GM12878 (cell line): ENCODE data around the gene NOD1. TPM values are rescaled to one million over a fixed set of nuclear protein-coding genes. Genes with fewer than 3 reads are reported as not detected.

Source experiments
- ATAC-seq: fragments of 200-7000 bp; cut with Tn5 transposase; 3 replicates; pipeline ENCODE4 v1.9.1; 2020; ENCODE audit warnings: mild to moderate bottlenecking, moderate library complexity
- BruUV-seq: library from RNA; stranded (reverse); fragments of 400-500 nt; replicated peaks from 2 replicates; lab custom pipeline; 2021; lab: Mats Ljungman, UMichigan
- CTCF ChIA-PET: fragments of 300-600 bp; sonication (Branson Sonifier 250); formaldehyde crosslinking; extraction: SDS; loops from one replicate; lab custom pipeline; 2021; ENCODE audit warnings: inconsistent platforms; lab: Yijun Ruan, JAX
- POLR2A ChIA-PET: fragments of 350-600 bp; formaldehyde crosslinking; extraction: SDS; loops from one replicate; lab custom pipeline; 2021; ENCODE audit warnings: inconsistent platforms; lab: Charles Lee
- RAD21 ChIA-PET: fragments of 300-600 bp; sonication (Branson Sonifier 250); formaldehyde crosslinking; loops from one replicate; lab custom pipeline; 2023; ENCODE audit warnings: antibody characterized with exemption; ENCODE audit not compliant: unreplicated experiment; lab: Charles Lee
- SMC1A ChIA-PET: fragments of 300-600 bp; sonication (Branson Sonifier 250); formaldehyde crosslinking; loops from one replicate; lab custom pipeline; 2023; ENCODE audit not compliant: unreplicated experiment, uncharacterized antibody; lab: Charles Lee
- DNase-seq: peaks from one replicate; pipeline ENCODE4 v3.0.0-alpha.2; 2011; ENCODE audit warnings: low read depth, low spot score
- FAIRE-seq: peaks from 3 replicates; lab custom pipeline; 2011; peaks lifted over from hg19 to GRCh38; lab: Jason Lieb, UNC
- H2AFZ ChIP-seq: 2 replicates; pipeline ENCODE4 v1.6.0; 2011; ENCODE audit warnings: low read depth, low read length, control low read depth; ENCODE audit not compliant: control insufficient read depth
- H3K27ac ChIP-seq: 2 replicates; pipeline ENCODE4 v1.5.1; 2011; ENCODE audit warnings: control low read depth; ENCODE audit not compliant: control insufficient read depth, insufficient read depth
- H3K27me3 ChIP-seq, 2 experiments: replicated peaks in 1 of 2; 2 replicates each; pipeline versions ENCODE4 v1.6.0 to v1.6.1; 2011; ENCODE audit warnings: low read length in 1 of 2; ENCODE audit not compliant: control insufficient read depth in 2 of 2, insufficient read depth in 2 of 2
- H3K36me3 ChIP-seq, 2 experiments: 2 replicates each; pipeline ENCODE4 v1.5.1; 2011; ENCODE audit warnings: low read length in 1 of 2; ENCODE audit not compliant: control insufficient read depth in 2 of 2, insufficient read depth in 2 of 2
- H3K4me1 ChIP-seq: 2 replicates; pipeline ENCODE4 v1.6.1; 2011; ENCODE audit warnings: mild to moderate bottlenecking, low read length, moderate library complexity, mixed read lengths; ENCODE audit not compliant: control insufficient read depth, insufficient read depth
- H3K4me2 ChIP-seq: 2 replicates; pipeline ENCODE4 v1.6.0; 2011; ENCODE audit warnings: control low read depth; ENCODE audit not compliant: control insufficient read depth, insufficient read depth
- H3K4me3 ChIP-seq: fragments of 200-600 bp; sonication (generic); 2 replicates; pipeline ENCODE4 v1.5.1; 2016
- H3K79me2 ChIP-seq: 2 replicates; pipeline ENCODE4 v1.6.0; 2011; ENCODE audit warnings: low read length; ENCODE audit not compliant: control insufficient read depth, insufficient read depth
- H3K9ac ChIP-seq: 2 replicates; pipeline ENCODE4 v1.8.0; 2011; ENCODE audit warnings: low read length, control low read depth, mixed read lengths; ENCODE audit not compliant: control insufficient read depth, insufficient read depth
- H3K9me3 ChIP-seq: replicated peaks from 3 replicates; pipeline ENCODE4 v1.5.1; 2011; ENCODE audit warnings: mild to moderate bottlenecking, low read length; ENCODE audit not compliant: control insufficient read depth, insufficient read depth
- H4K20me1 ChIP-seq: 2 replicates; pipeline ENCODE4 v1.6.0; 2011; ENCODE audit not compliant: control insufficient read depth, insufficient read depth
- CREM ChIP-seq: IDR thresholded peaks from 2 replicates; pipeline ENCODE4 v1.6.1; 2014; ENCODE audit warnings: antibody characterized with exemption, low read depth
- EGR1 ChIP-seq, 2 experiments: IDR thresholded peaks; 1 replicate in 1 of 2; 2 replicates in 1 of 2; pipeline ENCODE4 v1.6.1; 2011 to 2012; ENCODE audit warnings: low read depth in 2 of 2, low read length in 2 of 2, borderline replicate concordance in 1 of 2, mild to moderate bottlenecking in 1 of 2, moderate library complexity in 1 of 2
- FOS ChIP-seq: IDR thresholded peaks from 3 replicates; pipeline ENCODE4 v1.6.1; 2011; ENCODE audit warnings: borderline replicate concordance; ENCODE audit not compliant: insufficient read length; ENCODE audit errors: extremely low read depth
- FOXK2 ChIP-seq: fragments of 450-650 bp; IDR thresholded peaks from 2 replicates; pipeline ENCODE4 v1.6.1; 2017; ENCODE audit warnings: mild to moderate bottlenecking, moderate library complexity
- PAX8 ChIP-seq: fragments of 450-650 bp; IDR thresholded peaks from 2 replicates; pipeline ENCODE4 v1.6.1; 2017; ENCODE audit warnings: mild to moderate bottlenecking, moderate library complexity
- WGBS: methylation state at CpG from one replicate; pipeline ENCODE4 v1.1.6; 2016; ENCODE audit warnings: low lambda C conversion rate; ENCODE audit not compliant: insufficient replicate concordance, insufficient coverage; ENCODE audit errors: missing lambda C conversion rate; 5-methylcytosine and 5-hydroxymethylcytosine counted together
- in situ Hi-C: fragments of 300-500 bp; cut with MboI; formaldehyde crosslinking; loops from 9 replicates; pipeline ENCODE4 v1.14.3; 2018; ENCODE audit warnings: mixed read lengths
- intact Hi-C: fragments of 100-400 bp; cut with micrococcal nuclease; formaldehyde crosslinking; loops from one replicate; pipeline ENCODE4 v1.14.2; 2022; ENCODE audit not compliant: unreplicated experiment
- polyA plus RNA-seq, 11 experiments: library from polyadenylated mRNA; depleted of rRNA in 4 of 11; unstranded in 6 of 11; stranded (reverse) in 5 of 11; fragments of >200 nt; fragmentation: Nextera tagmentation in 4 of 11; fragmentation: Illumina TruSeq in 1 of 11; extraction: Ambion mirVana in 4 of 11; extraction: Trizol in 1 of 11; gene quantifications; 1 replicate in 1 of 11; 2 replicates in 10 of 11; pipeline versions ENCODE4 v1.2.1 to v1.2.3, GENCODE V29; 2011 to 2016; ENCODE audit warnings: inconsistent platforms in 2 of 11, missing spikeins in 2 of 11, low read depth in 1 of 11
- total RNA-seq, 4 experiments: library from RNA; depleted of rRNA in 3 of 4; stranded (reverse); fragments of >200 nt in 3 of 4; fragmentation: Illumina TruSeq in 1 of 4; extraction: Trizol in 1 of 4; gene quantifications; 2 replicates each; pipeline versions ENCODE4 v1.2.1 to v1.2.3, GENCODE V29; 2013 to 2021
- TF ChIP-seq, protein P1 (sequence below): fragments of 450-650 bp; IDR thresholded peaks from 2 replicates; pipeline ENCODE4 v1.6.1; 2017; ENCODE audit warnings: mild to moderate bottlenecking
- TF ChIP-seq, protein P2 (sequence below): IDR thresholded peaks from 2 replicates; pipeline ENCODE4 v1.6.1; 2011; ENCODE audit warnings: low read depth, low read length, improper control_type of control experiment, borderline replicate concordance
- TF ChIP-seq, protein P3 (sequence below): IDR thresholded peaks from 2 replicates; pipeline ENCODE4 v1.6.1; 2011; ENCODE audit warnings: mild to moderate bottlenecking, low read depth, low read length, moderate library complexity; ENCODE audit not compliant: insufficient replicate concordance

Gene NOD1
- total and polyA plus RNA-seq, 10 of the 15 experiments (the other 5 are each of a cell fraction or from before 2014, with no cell fraction given): 1.8 to 14.6 (median 8.9) TPM

DNA sequence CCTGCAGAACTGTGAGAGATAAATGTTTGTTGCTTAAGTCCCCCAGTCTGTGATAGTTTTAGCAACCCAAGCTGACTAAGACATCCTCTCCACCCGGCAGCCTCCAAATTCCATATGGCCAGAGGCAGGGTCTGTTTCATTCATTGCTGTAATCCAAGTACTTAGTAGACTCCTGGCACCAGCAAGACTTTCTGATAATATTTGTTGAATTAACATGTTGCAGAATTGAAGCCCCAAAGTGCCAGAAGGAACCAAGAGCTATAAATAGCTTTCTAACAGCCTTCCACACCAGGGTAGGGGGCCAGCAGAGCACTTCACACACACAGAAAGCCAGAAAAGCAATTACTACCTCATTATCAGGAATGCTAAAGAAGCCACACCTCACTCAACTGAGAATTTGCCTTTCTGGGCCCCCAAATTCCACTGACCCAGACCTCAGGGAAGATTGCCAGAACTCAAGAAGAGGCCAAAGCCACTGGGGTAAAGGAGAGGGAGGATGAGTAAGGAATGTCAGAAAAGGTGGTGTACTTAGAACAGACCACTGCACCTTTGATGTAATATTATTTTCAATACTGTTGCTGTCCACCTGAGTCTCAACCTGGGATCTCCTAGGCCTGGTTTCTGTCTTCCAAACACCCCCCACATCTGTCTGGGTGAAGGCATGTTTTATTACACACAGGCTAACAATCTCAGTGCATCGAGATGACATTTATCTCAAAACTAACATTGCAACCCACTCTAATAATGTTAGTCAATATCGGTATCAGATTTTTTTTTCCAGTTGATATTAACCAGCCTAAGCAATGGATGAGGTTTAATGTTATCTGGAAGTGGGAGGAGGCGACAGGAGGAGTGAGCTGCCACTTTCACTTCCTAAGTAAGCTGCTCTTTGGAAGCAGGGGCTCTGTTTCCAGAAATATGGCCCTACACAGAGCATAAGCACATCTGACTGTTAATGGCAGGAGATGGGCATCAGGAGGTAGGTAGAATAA is 5.5 kb downstream of the NOD1 start:
- 0 out of 4 replicates have a peak, but pooled peaks cover 0 to 6% of the 10 kb centered on the region in 2 experiments for H3K36me3 ChIP-seq
- no peak for TF ChIP-seq CREM
- H3K4me3 ChIP-seq: no peak overlapping the region
- H3K9ac ChIP-seq: no peak overlapping the region
- WGBS: 96% methylated on average over 4 of the region's 4 CpGs
- DNase-seq (no peak), ATAC-seq (no peak), FAIRE-seq (no peak)
- SMC1A ChIA-PET: interaction anchor here (0.7 to 1.8 kb wide), 4 partner anchors 8 to 26 kb away, joined by 3 to 5 read pairs (median 4); no protein-coding TSS in a partner anchor
- RAD21 ChIA-PET: interaction anchor here (0.8 to 0.9 kb wide), 2 partner anchors 9 to 29 kb away, joined by 3 to 4 read pairs; no protein-coding TSS in a partner anchor
- peaks cover 31% of the 10 kb centered on the region for H3K4me1 ChIP-seq
- in situ Hi-C loops (no loop called here), intact Hi-C loops (no loop called here)
- no peaks in the 10 kb centered on the region for H3K27me3 ChIP-seq
- H2AFZ ChIP-seq: no peak overlapping the region
- H4K20me1 ChIP-seq: no peaks in the 10 kb centered on the region
- H3K4me2 ChIP-seq: peak overlapping the region; percentile 5
- no TSS peak for BruUV-seq
- H3K79me2 ChIP-seq: peaks cover 25% of the 10 kb centered on the region
- no peak overlapping the region for H3K27ac ChIP-seq
- POLR2A ChIA-PET: no interaction called here
- CTCF ChIA-PET: interaction anchor here (1.1 to 2.0 kb wide), 4 partner anchors 7 to 197 kb away, joined by 3 to 5 read pairs (median 4); no protein-coding TSS in a partner anchor
- no peaks in the 10 kb centered on the region; the same call in 2 of the 3 replicates for H3K9me3 ChIP-seq

DNA sequence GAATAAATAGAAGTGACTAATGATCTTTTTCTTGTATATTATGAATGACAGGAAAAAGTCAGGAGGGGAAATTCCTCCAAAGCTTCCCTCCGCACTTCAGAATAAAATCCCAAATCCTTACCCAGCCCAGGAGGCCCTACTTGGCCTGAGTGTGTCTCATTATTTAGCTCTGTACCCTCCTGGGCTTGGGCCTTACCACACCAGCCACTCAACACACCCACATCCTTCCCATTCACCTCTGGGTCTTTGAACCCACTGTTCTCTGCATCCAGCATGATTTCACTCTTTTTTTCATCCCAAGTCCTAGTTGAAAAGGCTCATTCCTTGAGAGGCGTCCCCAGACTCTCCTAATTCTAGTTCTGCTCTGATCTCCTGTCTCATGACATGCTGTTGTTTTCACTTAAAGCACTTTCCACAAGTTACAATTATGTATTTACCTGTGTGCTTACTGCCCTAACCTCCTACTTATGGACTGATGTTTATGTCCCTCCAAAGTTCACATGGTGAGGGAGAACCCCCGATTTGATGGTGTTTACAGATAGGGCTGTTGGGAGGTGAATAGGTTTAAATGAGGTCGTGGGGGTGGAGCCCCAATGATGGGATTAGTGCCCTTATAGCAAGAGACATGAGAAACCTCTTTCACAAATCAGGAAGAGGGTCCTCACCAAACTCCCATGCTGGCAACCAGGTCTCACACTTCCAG is 6.4 kb downstream of the NOD1 start:
- DNase-seq (no peak), FAIRE-seq (no peak), ATAC-seq (no peak)
- in situ Hi-C loops: no loop called here
- 0 out of 4 replicates have a peak, but pooled peaks cover 0 to 6% of the 10 kb centered on the region in 2 experiments for H3K36me3 ChIP-seq
- H3K9me3 ChIP-seq: no peaks in the 10 kb centered on the region; the same call in 2 of the 3 replicates
- POLR2A ChIA-PET: no interaction called here
- H3K27me3 ChIP-seq: no peaks in the 10 kb centered on the region
- H3K4me3 ChIP-seq: no peak overlapping the region
- H2AFZ ChIP-seq: no peak overlapping the region
- RAD21 ChIA-PET: no interaction called here
- CTCF ChIA-PET: interaction anchor here (0.7 to 2.0 kb wide), 5 partner anchors 12 to 196 kb away, joined by 3 to 5 read pairs (median 3); no protein-coding TSS in a partner anchor
- intact Hi-C loops: no loop called here
- no peaks in the 10 kb centered on the region for H4K20me1 ChIP-seq
- SMC1A ChIA-PET: interaction anchor here (0.7 to 1.4 kb wide), 2 partner anchors 12 to 25 kb away, joined by 3 to 4 read pairs; no protein-coding TSS in a partner anchor
- peaks cover 33% of the 10 kb centered on the region for H3K4me1 ChIP-seq
- no peak overlapping the region for H3K27ac ChIP-seq
- no peak overlapping the region for H3K9ac ChIP-seq
- H3K4me2 ChIP-seq: peak overlapping the region; percentile 5; the same call in 1 of the 2 replicates
- peaks cover 19% of the 10 kb centered on the region for H3K79me2 ChIP-seq
- no TSS peak for BruUV-seq
- WGBS: 62% methylated on average over 4 of the region's 4 CpGs
- TF ChIP-seq, protein P1, sequence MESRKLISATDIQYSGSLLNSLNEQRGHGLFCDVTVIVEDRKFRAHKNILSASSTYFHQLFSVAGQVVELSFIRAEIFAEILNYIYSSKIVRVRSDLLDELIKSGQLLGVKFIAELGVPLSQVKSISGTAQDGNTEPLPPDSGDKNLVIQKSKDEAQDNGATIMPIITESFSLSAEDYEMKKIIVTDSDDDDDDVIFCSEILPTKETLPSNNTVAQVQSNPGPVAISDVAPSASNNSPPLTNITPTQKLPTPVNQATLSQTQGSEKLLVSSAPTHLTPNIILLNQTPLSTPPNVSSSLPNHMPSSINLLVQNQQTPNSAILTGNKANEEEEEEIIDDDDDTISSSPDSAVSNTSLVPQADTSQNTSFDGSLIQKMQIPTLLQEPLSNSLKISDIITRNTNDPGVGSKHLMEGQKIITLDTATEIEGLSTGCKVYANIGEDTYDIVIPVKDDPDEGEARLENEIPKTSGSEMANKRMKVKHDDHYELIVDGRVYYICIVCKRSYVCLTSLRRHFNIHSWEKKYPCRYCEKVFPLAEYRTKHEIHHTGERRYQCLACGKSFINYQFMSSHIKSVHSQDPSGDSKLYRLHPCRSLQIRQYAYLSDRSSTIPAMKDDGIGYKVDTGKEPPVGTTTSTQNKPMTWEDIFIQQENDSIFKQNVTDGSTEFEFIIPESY: no peak
- no peak for TF ChIP-seq PAX8
- TF ChIP-seq FOS: no peak
- TF ChIP-seq, protein P2, sequence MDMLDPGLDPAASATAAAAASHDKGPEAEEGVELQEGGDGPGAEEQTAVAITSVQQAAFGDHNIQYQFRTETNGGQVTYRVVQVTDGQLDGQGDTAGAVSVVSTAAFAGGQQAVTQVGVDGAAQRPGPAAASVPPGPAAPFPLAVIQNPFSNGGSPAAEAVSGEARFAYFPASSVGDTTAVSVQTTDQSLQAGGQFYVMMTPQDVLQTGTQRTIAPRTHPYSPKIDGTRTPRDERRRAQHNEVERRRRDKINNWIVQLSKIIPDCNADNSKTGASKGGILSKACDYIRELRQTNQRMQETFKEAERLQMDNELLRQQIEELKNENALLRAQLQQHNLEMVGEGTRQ: no peak
- TF ChIP-seq EGR1 (IDR thresholded peaks at IDR 0.05; ENCODE audit: borderline replicate concordance in 1 of 2, low read depth in 2 of 2, low read length in 2 of 2): no peak
- TF ChIP-seq, protein P3, sequence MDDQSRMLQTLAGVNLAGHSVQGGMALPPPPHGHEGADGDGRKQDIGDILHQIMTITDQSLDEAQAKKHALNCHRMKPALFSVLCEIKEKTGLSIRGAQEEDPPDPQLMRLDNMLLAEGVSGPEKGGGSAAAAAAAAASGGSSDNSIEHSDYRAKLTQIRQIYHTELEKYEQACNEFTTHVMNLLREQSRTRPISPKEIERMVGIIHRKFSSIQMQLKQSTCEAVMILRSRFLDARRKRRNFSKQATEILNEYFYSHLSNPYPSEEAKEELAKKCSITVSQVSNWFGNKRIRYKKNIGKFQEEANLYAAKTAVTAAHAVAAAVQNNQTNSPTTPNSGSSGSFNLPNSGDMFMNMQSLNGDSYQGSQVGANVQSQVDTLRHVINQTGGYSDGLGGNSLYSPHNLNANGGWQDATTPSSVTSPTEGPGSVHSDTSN: no peak
- TF ChIP-seq FOXK2: no peak
